H9 (cell line): ENCODE results near the gene CD5L. TPM values are rescaled to one million over a fixed set of nuclear protein-coding genes. Genes with fewer than 3 reads are reported as not detected.

ENCODE experiments used
- DNase-seq: peaks from one replicate; pipeline ENCODE4 v3.0.0-alpha.2; 2017
- H2AFZ ChIP-seq: one replicate; pipeline ENCODE4 v1.6.1; 2013; ENCODE audit warnings: mild to moderate bottlenecking, low read length, control low read depth, moderate library complexity
- H2AK5ac ChIP-seq: 2 replicates; pipeline ENCODE4 v1.6.1; 2013; ENCODE audit warnings: low read length, control low read depth, mixed read lengths; ENCODE audit not compliant: insufficient read length
- H2BK120ac ChIP-seq: one replicate; pipeline ENCODE4 v1.6.1; 2013; ENCODE audit warnings: low read depth, mild to moderate bottlenecking, low read length, control low read depth, inconsistent platforms; ENCODE audit not compliant: poor library complexity, severe bottlenecking
- H2BK12ac ChIP-seq: 2 replicates; pipeline ENCODE4 v1.6.1; 2013; ENCODE audit warnings: low read length, control low read depth, mixed read lengths, low read depth; ENCODE audit not compliant: insufficient read length
- H2BK15ac ChIP-seq: 2 replicates; pipeline ENCODE4 v1.6.1; 2013; ENCODE audit warnings: low read depth, low read length, control low read depth
- H2BK20ac ChIP-seq: one replicate; pipeline ENCODE4 v1.6.1; 2013; ENCODE audit warnings: low read depth, mild to moderate bottlenecking, low read length, control low read depth, inconsistent platforms; ENCODE audit not compliant: poor library complexity, severe bottlenecking
- H2BK5ac ChIP-seq: 2 replicates; pipeline ENCODE4 v1.6.1; 2013; ENCODE audit warnings: low read length, control low read depth, mixed read lengths; ENCODE audit not compliant: insufficient read length
- H3K14ac ChIP-seq: 2 replicates; pipeline ENCODE4 v1.6.1; 2013; ENCODE audit warnings: low read length, control low read depth; ENCODE audit not compliant: insufficient read depth
- H3K18ac ChIP-seq: 2 replicates; pipeline ENCODE4 v1.6.1; 2013; ENCODE audit warnings: low read depth, mild to moderate bottlenecking, mixed read lengths, low read length, control low read depth; ENCODE audit not compliant: insufficient read length
- H3K23ac ChIP-seq: 2 replicates; pipeline ENCODE4 v1.6.1; 2013; ENCODE audit warnings: low read length, control low read depth, mixed read lengths, low read depth; ENCODE audit not compliant: insufficient read length
- H3K23me2 ChIP-seq: 2 replicates; pipeline ENCODE4 v1.6.1; 2013; ENCODE audit warnings: low read depth, mild to moderate bottlenecking, mixed read lengths, low read length, control low read depth; ENCODE audit not compliant: insufficient read length, poor library complexity, severe bottlenecking
- H3K27ac ChIP-seq: 2 replicates; pipeline ENCODE4 v1.5.1; 2013; ENCODE audit warnings: low read length, control low read depth, mixed read lengths, low read depth; ENCODE audit not compliant: insufficient read length
- H3K27me3 ChIP-seq: 2 replicates; pipeline ENCODE4 v1.6.1; 2013; ENCODE audit warnings: low read length, control low read depth, inconsistent platforms; ENCODE audit not compliant: insufficient read depth
- H3K4ac ChIP-seq: 2 replicates; pipeline ENCODE4 v1.6.1; 2013; ENCODE audit warnings: low read depth, mild to moderate bottlenecking, control low read depth, inconsistent platforms, low read length, moderate library complexity
- H3K4me1 ChIP-seq: 2 replicates; pipeline ENCODE4 v1.6.1; 2013; ENCODE audit warnings: low read length, control low read depth, inconsistent platforms; ENCODE audit not compliant: insufficient read depth
- H3K4me2 ChIP-seq: 2 replicates; pipeline ENCODE4 v1.6.1; 2013; ENCODE audit warnings: low read length, control low read depth, mixed read lengths; ENCODE audit not compliant: insufficient read length, insufficient read depth
- H3K56ac ChIP-seq: 2 replicates; pipeline ENCODE4 v1.6.1; 2013; ENCODE audit warnings: low read depth, mild to moderate bottlenecking, mixed read lengths, low read length, control low read depth; ENCODE audit not compliant: insufficient read length
- H3K79me1 ChIP-seq: 2 replicates; pipeline ENCODE4 v1.6.1; 2013; ENCODE audit warnings: low read depth, mild to moderate bottlenecking, moderate library complexity, low read length, control low read depth, inconsistent platforms; ENCODE audit not compliant: insufficient read depth, poor library complexity, severe bottlenecking
- H3K79me2 ChIP-seq: 2 replicates; pipeline ENCODE4 v1.6.1; 2013; ENCODE audit warnings: low read length, control low read depth, inconsistent platforms; ENCODE audit not compliant: insufficient read depth
- H3K9ac ChIP-seq: 2 replicates; pipeline ENCODE4 v1.6.1; 2013; ENCODE audit warnings: low read length, control low read depth, mixed read lengths; ENCODE audit not compliant: insufficient read length; ENCODE audit errors: extremely low read depth
- H3K9me3 ChIP-seq: one replicate; pipeline ENCODE4 v1.6.1; 2013; ENCODE audit warnings: low read depth, low read length, inconsistent platforms; ENCODE audit not compliant: control insufficient read depth
- H3T11ph ChIP-seq: one replicate; pipeline ENCODE4 v1.6.1; 2013; ENCODE audit warnings: mild to moderate bottlenecking, low read length, control low read depth, inconsistent platforms
- H4K20me1 ChIP-seq: one replicate; pipeline ENCODE4 v1.6.1; 2013; ENCODE audit not compliant: control insufficient read depth, insufficient read length, insufficient read depth
- H4K5ac ChIP-seq: 2 replicates; pipeline ENCODE4 v1.6.1; 2013; ENCODE audit warnings: low read depth, mild to moderate bottlenecking, mixed read lengths, low read length, control low read depth; ENCODE audit not compliant: insufficient read length
- H4K8ac ChIP-seq: replicated peaks from 2 replicates; pipeline ENCODE4 v1.6.1; 2013; ENCODE audit warnings: low read length, control low read depth, mixed read lengths, low read depth; ENCODE audit not compliant: insufficient read length
- H4K91ac ChIP-seq: 2 replicates; pipeline ENCODE4 v1.6.1; 2013; ENCODE audit warnings: low read depth, mild to moderate bottlenecking, moderate library complexity, mixed read lengths, low read length, control low read depth; ENCODE audit not compliant: insufficient read length
- H3K27ac Mint-ChIP-seq, 3 experiments: 2 replicates in 2 of 3; 3 replicates in 1 of 3; pipeline ENCODE4 v1.8.0; 2020 to 2021; ENCODE audit warnings: mixed read lengths in 3 of 3, mild to moderate bottlenecking in 1 of 3, moderate library complexity in 1 of 3
- H3K27me3 Mint-ChIP-seq: 2 replicates; pipeline ENCODE4 v1.8.0; 2021; ENCODE audit warnings: low read depth, mild to moderate bottlenecking, moderate library complexity, mixed read lengths
- H3K36me3 Mint-ChIP-seq, 3 experiments: 2 replicates in 2 of 3; 3 replicates in 1 of 3; pipeline ENCODE4 v1.8.0; 2020 to 2021; ENCODE audit warnings: low read depth in 3 of 3, mixed read lengths in 3 of 3; ENCODE audit not compliant: insufficient read depth in 1 of 3
- H3K4me1 Mint-ChIP-seq, 2 experiments: 2 replicates each; pipeline ENCODE4 v1.8.0; 2020; ENCODE audit warnings: mixed read lengths in 2 of 2
- H3K4me3 Mint-ChIP-seq, 2 experiments: 2 replicates in 1 of 2; 3 replicates in 1 of 2; pipeline ENCODE4 v1.8.0; 2020 to 2021; ENCODE audit warnings: mild to moderate bottlenecking in 2 of 2, mixed read lengths in 2 of 2, moderate library complexity in 1 of 2
- H3K9me3 Mint-ChIP-seq, 2 experiments: 2 replicates in 1 of 2; 3 replicates in 1 of 2; pipeline ENCODE4 v1.8.0; 2020; ENCODE audit warnings: mild to moderate bottlenecking in 2 of 2, mixed read lengths in 2 of 2, moderate library complexity in 1 of 2
- WGBS: extraction: QIAGEN DNeasy Blood & Tissue Kit; methylation state at CpG from one replicate; pipeline ENCODE4 v1.1.7; 2013; ENCODE audit warnings: missing lambda C conversion rate, low lambda C conversion rate, mixed read lengths; ENCODE audit not compliant: insufficient read length; ENCODE audit errors: extremely low coverage; 5-methylcytosine and 5-hydroxymethylcytosine counted together
- total RNA-seq: library from RNA; stranded (reverse); gene quantifications from 2 replicates; pipeline ENCODE4 v1.2.1, GENCODE V29; 2021
- TF ChIP-seq, protein P1 (sequence below): fragments of 200-600 bp; sonication (generic); conservative IDR thresholded peaks from 3 replicates; pipeline ENCODE4 v1.8.0; 2021; ENCODE audit warnings: antibody characterized with exemption, mild to moderate bottlenecking

Gene CD5L
- total RNA-seq, 1 experiment from 2014 or later = not detected

DNA sequence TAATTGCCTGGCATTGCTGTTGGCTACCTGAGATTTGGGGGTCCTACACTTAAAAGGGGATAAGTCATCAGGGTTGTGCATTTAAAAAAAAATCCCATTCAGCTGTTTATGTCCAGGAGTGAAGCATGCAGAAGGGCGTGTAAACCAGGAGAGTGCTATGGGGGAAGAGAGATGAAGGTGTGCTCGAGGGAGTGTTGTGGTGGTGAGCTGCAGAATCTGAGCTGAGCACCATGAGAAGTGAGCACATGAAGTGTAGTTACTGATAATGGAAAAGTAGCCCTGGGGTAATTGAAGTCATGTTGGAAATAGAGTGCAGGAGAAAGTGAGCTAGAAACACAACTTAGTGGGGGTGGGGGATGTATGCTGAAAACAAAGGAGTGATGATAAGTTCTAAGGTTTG, 22.4 kb downstream of the CD5L start:
- H2BK20ac ChIP-seq = no peak overlapping the region
- no peak overlapping the region for H2AFZ ChIP-seq
- H3K56ac ChIP-seq = no peak overlapping the region
- no peak overlapping the region for H3K27ac Mint-ChIP-seq
- no peaks in the 10 kb centered on the region for H3K4me1 Mint-ChIP-seq
- no peak overlapping the region for H2BK12ac ChIP-seq
- no peaks in the 10 kb centered on the region; the same call in none of the 2 replicates for H3K27me3 Mint-ChIP-seq
- no peak overlapping the region for H2BK5ac ChIP-seq
- H3K27me3 ChIP-seq = no peaks in the 10 kb centered on the region
- TF ChIP-seq, protein P1, sequence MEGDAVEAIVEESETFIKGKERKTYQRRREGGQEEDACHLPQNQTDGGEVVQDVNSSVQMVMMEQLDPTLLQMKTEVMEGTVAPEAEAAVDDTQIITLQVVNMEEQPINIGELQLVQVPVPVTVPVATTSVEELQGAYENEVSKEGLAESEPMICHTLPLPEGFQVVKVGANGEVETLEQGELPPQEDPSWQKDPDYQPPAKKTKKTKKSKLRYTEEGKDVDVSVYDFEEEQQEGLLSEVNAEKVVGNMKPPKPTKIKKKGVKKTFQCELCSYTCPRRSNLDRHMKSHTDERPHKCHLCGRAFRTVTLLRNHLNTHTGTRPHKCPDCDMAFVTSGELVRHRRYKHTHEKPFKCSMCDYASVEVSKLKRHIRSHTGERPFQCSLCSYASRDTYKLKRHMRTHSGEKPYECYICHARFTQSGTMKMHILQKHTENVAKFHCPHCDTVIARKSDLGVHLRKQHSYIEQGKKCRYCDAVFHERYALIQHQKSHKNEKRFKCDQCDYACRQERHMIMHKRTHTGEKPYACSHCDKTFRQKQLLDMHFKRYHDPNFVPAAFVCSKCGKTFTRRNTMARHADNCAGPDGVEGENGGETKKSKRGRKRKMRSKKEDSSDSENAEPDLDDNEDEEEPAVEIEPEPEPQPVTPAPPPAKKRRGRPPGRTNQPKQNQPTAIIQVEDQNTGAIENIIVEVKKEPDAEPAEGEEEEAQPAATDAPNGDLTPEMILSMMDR = no peak
- H4K91ac ChIP-seq = no peak overlapping the region
- H2AK5ac ChIP-seq = no peak overlapping the region
- no peaks in the 10 kb centered on the region for H4K20me1 ChIP-seq
- no peak for DNase-seq
- no peak overlapping the region for H3K9ac ChIP-seq
- H3K4me3 Mint-ChIP-seq = no peak overlapping the region
- no peak overlapping the region for H3K18ac ChIP-seq
- H3K23me2 ChIP-seq = no peaks in the 10 kb centered on the region
- H3K27ac ChIP-seq = no peak overlapping the region
- no peak overlapping the region for H3K4me2 ChIP-seq
- no peak overlapping the region for H3K23ac ChIP-seq
- H2BK120ac ChIP-seq = no peak overlapping the region
- H3K36me3 Mint-ChIP-seq = no peaks in the 10 kb centered on the region
- WGBS = no CpG with 5 or more reads among the region's 2 CpGs
- no peak overlapping the region for H3K4ac ChIP-seq
- no peaks in the 10 kb centered on the region for H3K4me1 ChIP-seq
- H3K14ac ChIP-seq = no peak overlapping the region
- no peak overlapping the region for H4K5ac ChIP-seq
- H3K79me1 ChIP-seq = no peaks in the 10 kb centered on the region
- no peak overlapping the region for H4K8ac ChIP-seq
- H3K9me3 ChIP-seq = no peaks in the 10 kb centered on the region
- no peak overlapping the region for H2BK15ac ChIP-seq
- no peak overlapping the region for H3T11ph ChIP-seq
- H3K79me2 ChIP-seq = no peaks in the 10 kb centered on the region
- peaks cover 0 to 1% of the 10 kb centered on the region in 2 experiments; a peak in 3 of 5 replicates for H3K9me3 Mint-ChIP-seq
